HepG2 (cell line): ENCODE data around the gene TBC1D14. TPM values are rescaled to one million over a fixed set of nuclear protein-coding genes. Genes with fewer than 3 reads are reported as not detected.

Experiments
- ARID5B ChIP-seq: IDR thresholded peaks from 2 replicates; pipeline ENCODE4 v1.4.0; 2020; ENCODE audit warnings: mild to moderate bottlenecking, missing genetic modification reagents
- ELF3 ChIP-seq: IDR thresholded peaks from 2 replicates; pipeline ENCODE4 v1.6.1; 2016; ENCODE audit warnings: missing genetic modification reagents, missing compliant biosample characterization
- ETV6 ChIP-seq: sonication (generic); formaldehyde crosslinking; conservative IDR thresholded peaks from 2 replicates; pipeline ENCODE4 v1.4.0; 2020; ENCODE audit warnings: missing genetic modification reagents
- FOSL1 ChIP-seq: sonication (generic); formaldehyde crosslinking; IDR thresholded peaks from 2 replicates; pipeline ENCODE4 v1.9.0; 2021; ENCODE audit warnings: missing genetic modification reagents, borderline replicate concordance
- GTF3A ChIP-seq: sonication (generic); formaldehyde crosslinking; conservative IDR thresholded peaks from 2 replicates; pipeline ENCODE4 v1.4.0; 2020; ENCODE audit warnings: mild to moderate bottlenecking, missing genetic modification reagents
- NFYB ChIP-seq: sonication (generic); formaldehyde crosslinking; IDR thresholded peaks from 2 replicates; pipeline ENCODE4 v1.4.0; 2020; ENCODE audit warnings: missing genetic modification reagents
- NR2F2 ChIP-seq: IDR thresholded peaks from 2 replicates; pipeline ENCODE4 v1.6.1; 2012; ENCODE audit warnings: low read depth, inconsistent platforms, borderline replicate concordance
- NRL ChIP-seq: sonication (generic); formaldehyde crosslinking; IDR thresholded peaks from 2 replicates; pipeline ENCODE4 v1.5.0; 2020; ENCODE audit warnings: missing genetic modification reagents, mild to moderate bottlenecking, moderate library complexity, borderline replicate concordance
- PRPF4 ChIP-seq: fragments of 200-400 bp; formaldehyde crosslinking; IDR thresholded peaks from 2 replicates; pipeline ENCODE4 v1.6.1; 2016; ENCODE audit warnings: low read length, low read depth; ENCODE audit not compliant: poor library complexity, severe bottlenecking
- RORA ChIP-seq: sonication (generic); formaldehyde crosslinking; IDR thresholded peaks from 2 replicates; pipeline ENCODE4 v1.5.0; 2020; ENCODE audit warnings: mild to moderate bottlenecking, missing genetic modification reagents, moderate library complexity
- ZNF142 ChIP-seq: sonication (generic); formaldehyde crosslinking; IDR thresholded peaks from 2 replicates; pipeline ENCODE4 v1.4.0; 2020; ENCODE audit warnings: missing genetic modification reagents
- ZNF552 ChIP-seq: sonication (generic); formaldehyde crosslinking; IDR thresholded peaks from 2 replicates; pipeline ENCODE4 v1.9.0; 2022; ENCODE audit warnings: missing genetic modification reagents, mild to moderate bottlenecking, borderline replicate concordance
- ZNF572 ChIP-seq: sonication (generic); formaldehyde crosslinking; IDR thresholded peaks from 2 replicates; pipeline ENCODE4 v1.5.1; 2020; ENCODE audit warnings: mild to moderate bottlenecking, missing genetic modification reagents
- ZNF652 ChIP-seq: IDR thresholded peaks from 2 replicates; pipeline ENCODE4 v1.6.1; 2016; ENCODE audit warnings: low read depth, borderline replicate concordance
- ZNF776 ChIP-seq: sonication (generic); formaldehyde crosslinking; IDR thresholded peaks from 2 replicates; pipeline ENCODE4 v1.4.0; 2020; ENCODE audit warnings: mild to moderate bottlenecking, missing genetic modification reagents
- ZSCAN29 ChIP-seq: sonication (generic); formaldehyde crosslinking; conservative IDR thresholded peaks from 2 replicates; pipeline ENCODE4 v1.4.0; 2020; ENCODE audit warnings: mild to moderate bottlenecking, missing genetic modification reagents
- ZSCAN30 ChIP-seq: sonication (generic); formaldehyde crosslinking; IDR thresholded peaks from 2 replicates; pipeline ENCODE4 v1.5.0; 2020; ENCODE audit warnings: mild to moderate bottlenecking, missing genetic modification reagents
- polyA plus RNA-seq, 8 experiments: library from polyadenylated mRNA; depleted of rRNA in 3 of 8; stranded (reverse) in 7 of 8; unstranded in 1 of 8; fragments of >200 nt; fragmentation: Illumina TruSeq in 4 of 8; extraction: Trizol in 4 of 8; gene quantifications; 2 replicates each; pipeline versions ENCODE4 v1.2.1 to v1.2.3, GENCODE V29; 2011 to 2016; ENCODE audit warnings: low read depth in 4 of 8, missing spikeins in 1 of 8, mixed read lengths in 1 of 8; ENCODE audit not compliant: insufficient read depth in 1 of 8
- total RNA-seq, 5 experiments: library from RNA; depleted of rRNA; stranded (reverse); fragments of >200 nt; fragmentation: Illumina TruSeq; extraction: Trizol; gene quantifications; 2 replicates each; pipeline ENCODE4 v1.2.3, GENCODE V29; 2016; ENCODE audit warnings: low read depth in 1 of 5
- TF ChIP-seq, protein P1 (sequence below): sonication (generic); formaldehyde crosslinking; IDR thresholded peaks from 2 replicates; pipeline ENCODE4 v1.8.0; 2022; ENCODE audit warnings: mild to moderate bottlenecking, missing genetic modification reagents, moderate library complexity

Gene TBC1D14
- total and polyA plus RNA-seq, 2 of the 13 experiments (the other 11 are each of a cell fraction or from before 2014, with no cell fraction given), result 29.5 to 46.5 TPM

DNA sequence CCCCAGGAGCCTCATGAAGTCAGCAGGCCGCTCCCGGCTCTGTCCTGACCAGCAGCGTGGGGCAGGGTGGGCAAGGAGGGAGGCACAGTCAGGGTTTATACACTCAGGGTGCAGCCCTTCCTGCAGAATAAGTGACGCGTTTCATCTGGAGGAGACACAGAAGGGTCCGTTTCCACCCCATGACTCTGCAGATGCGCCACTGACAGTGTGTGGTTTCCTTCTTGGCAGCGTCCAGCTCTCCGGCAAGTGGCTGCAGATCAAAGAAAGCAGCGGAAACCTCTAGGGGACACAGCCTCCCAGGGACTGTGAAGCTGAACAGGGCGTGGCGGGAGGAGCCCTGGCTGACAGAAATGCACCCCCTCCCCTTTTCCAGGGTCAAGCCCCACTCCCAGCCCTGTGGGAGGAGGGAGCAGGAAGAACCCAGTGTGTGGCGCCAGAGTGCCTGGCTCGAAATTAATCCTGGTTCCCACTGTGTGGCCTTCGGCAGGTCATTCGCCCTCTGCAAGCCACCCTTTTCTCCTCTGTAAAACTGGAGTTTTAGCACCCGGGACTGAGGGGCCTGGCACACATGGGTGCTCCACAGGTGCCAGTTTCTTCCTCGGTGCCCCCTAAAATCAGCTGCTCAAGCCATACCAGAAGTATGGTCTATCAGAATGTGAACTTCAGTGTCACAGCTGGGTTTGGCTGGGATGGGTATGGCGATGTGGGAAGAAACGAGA lies 17.3 kb upstream of the TBC1D14 start (continued):
- TF ChIP-seq, protein P1, sequence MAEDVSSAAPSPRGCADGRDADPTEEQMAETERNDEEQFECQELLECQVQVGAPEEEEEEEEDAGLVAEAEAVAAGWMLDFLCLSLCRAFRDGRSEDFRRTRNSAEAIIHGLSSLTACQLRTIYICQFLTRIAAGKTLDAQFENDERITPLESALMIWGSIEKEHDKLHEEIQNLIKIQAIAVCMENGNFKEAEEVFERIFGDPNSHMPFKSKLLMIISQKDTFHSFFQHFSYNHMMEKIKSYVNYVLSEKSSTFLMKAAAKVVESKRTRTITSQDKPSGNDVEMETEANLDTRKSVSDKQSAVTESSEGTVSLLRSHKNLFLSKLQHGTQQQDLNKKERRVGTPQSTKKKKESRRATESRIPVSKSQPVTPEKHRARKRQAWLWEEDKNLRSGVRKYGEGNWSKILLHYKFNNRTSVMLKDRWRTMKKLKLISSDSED, result no peak
- TF ChIP-seq ZSCAN30 (CRISPR knock-in tag) (no peak), NFYB (CRISPR knock-in tag) (no peak), RORA (CRISPR knock-in tag) (no peak), ARID5B (CRISPR knock-in tag) (peak; percentile 86), ZSCAN29 (CRISPR knock-in tag) (peak; percentile 71; the same call in 1 of the 2 replicates), ETV6 (CRISPR knock-in tag) (no peak), ZNF652 (CRISPR knock-in tag) (no peak), GTF3A (CRISPR knock-in tag) (no peak), ZNF572 (CRISPR knock-in tag) (no peak; the same call in 1 of the 2 replicates), ZNF776 (CRISPR knock-in tag) (no peak), ELF3 (CRISPR knock-in tag) (peak; percentile 82), PRPF4 (no peak), ZNF142 (CRISPR knock-in tag) (no peak), NR2F2 (no peak), NRL (CRISPR knock-in tag) (no peak), FOSL1 (CRISPR knock-in tag) (no peak), ZNF552 (CRISPR knock-in tag) (no peak)
